ENCODE data around the gene EIF4G3.
"Not testable (repeated sequence)": the region's sequence is repeated elsewhere in the genome, so short reads cannot be mapped to it uniquely, and the experiment has no call there.

- not testable (repeated sequence) for TF ChIP-seq CTCF (conservative IDR thresholded peaks at IDR 0.05; ENCODE audit: low read depth, low read length); EZH2 (IDR thresholded peaks at IDR 0.05; ENCODE audit: borderline replicate concordance, low read depth, low read length, poor library complexity, severe bottlenecking)
Observed at GRCh38 chr1:21190771-21191170, 14.1 kb upstream of the EIF4G3 start.

Measured in A673 (cell line).